GM12873 (cell line): ENCODE measurements around the gene MLH3.

ENCODE experiments used
- TF ChIP-seq, protein P1 (sequence below): IDR thresholded peaks from 2 replicates; pipeline ENCODE4 v1.5.1; 2012; ENCODE audit warnings: low read depth, mild to moderate bottlenecking, moderate library complexity, low read length, control low read depth; ENCODE audit not compliant: insufficient read depth; ENCODE audit errors: missing control alignments

Gene MLH3

DNA sequence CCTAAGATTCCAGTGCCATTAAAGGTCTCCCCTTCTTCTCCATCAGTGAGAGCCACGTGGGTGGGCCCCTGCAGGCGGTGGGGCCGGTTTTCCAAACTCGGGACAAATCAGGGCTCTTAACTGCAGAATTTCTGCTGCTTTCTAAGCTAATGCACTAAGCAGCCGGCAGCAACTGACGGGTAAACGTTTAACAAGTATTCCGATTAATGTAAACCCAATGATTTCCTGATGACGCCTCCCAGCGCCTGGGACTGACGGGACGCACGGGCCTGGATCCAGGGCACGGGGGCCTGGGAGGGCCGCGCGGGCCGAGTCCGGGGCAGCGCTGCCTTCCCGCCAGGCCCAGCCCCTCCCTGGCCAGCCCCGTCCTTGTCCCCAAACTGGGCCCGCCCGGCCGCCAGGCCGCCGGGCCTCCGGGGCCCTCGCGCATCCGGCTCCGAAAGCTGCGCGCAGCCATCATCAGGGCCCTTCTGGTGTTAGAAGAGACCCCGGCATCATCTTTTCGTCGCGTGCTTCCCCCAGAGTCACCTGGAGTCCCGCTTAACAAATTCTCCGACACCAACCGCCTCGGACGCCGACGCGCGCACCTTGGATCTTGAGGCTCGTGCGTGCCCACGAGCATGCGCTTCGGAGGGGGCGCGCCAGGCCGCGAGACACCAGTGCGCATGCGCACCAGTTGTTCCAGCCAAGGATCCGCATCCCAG is at the start of gene MLH3:
Gene MLH3, minus strand, starts transcription at position 616 of the 704 bp plus-strand sequence. CDS start 1,812 bp downstream, outside the sequence.
- TF ChIP-seq, protein P1, sequence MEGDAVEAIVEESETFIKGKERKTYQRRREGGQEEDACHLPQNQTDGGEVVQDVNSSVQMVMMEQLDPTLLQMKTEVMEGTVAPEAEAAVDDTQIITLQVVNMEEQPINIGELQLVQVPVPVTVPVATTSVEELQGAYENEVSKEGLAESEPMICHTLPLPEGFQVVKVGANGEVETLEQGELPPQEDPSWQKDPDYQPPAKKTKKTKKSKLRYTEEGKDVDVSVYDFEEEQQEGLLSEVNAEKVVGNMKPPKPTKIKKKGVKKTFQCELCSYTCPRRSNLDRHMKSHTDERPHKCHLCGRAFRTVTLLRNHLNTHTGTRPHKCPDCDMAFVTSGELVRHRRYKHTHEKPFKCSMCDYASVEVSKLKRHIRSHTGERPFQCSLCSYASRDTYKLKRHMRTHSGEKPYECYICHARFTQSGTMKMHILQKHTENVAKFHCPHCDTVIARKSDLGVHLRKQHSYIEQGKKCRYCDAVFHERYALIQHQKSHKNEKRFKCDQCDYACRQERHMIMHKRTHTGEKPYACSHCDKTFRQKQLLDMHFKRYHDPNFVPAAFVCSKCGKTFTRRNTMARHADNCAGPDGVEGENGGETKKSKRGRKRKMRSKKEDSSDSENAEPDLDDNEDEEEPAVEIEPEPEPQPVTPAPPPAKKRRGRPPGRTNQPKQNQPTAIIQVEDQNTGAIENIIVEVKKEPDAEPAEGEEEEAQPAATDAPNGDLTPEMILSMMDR, result no peak

DNA sequence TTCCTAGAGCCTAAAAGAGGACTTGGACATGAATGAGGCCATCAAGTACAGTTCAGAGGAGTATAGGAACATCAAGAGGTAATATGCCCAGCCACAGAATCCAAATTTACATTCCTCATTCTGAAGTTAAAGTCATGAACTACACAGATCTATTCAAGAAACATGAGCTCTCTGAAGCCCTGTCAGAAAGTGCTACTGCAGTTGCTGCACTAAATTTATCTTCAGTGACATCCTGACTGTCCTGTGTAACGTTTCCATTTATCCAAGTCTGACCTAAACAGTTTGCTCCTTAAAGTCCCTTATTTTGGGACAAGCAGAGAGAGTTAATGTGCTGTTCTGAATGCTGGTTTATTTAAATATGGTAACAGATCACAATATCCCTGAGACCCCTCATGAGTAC is 47.4 kb upstream of the MLH3 start:
- TF ChIP-seq, protein P1, result no peak

DNA sequence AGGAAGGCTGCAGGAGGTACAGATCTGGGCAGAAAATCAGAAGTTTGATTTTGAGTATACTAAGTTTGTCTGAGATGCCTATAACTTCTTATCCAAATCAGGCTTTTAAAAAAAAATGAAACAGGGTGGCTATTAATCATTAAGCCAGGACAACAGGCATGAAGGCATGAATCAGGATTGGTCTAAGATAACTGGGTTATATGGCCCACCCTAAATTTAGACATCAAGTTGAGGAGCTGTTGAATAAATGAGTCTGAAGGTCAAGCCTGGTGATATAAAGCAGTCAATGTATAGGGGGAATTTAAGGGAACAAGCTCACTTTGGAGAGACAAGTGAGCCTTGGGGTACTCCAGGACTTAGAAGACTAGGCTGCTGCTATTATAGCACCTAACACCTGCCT is 46.9 kb upstream of the MLH3 start:
- TF ChIP-seq, protein P1, result no peak

DNA sequence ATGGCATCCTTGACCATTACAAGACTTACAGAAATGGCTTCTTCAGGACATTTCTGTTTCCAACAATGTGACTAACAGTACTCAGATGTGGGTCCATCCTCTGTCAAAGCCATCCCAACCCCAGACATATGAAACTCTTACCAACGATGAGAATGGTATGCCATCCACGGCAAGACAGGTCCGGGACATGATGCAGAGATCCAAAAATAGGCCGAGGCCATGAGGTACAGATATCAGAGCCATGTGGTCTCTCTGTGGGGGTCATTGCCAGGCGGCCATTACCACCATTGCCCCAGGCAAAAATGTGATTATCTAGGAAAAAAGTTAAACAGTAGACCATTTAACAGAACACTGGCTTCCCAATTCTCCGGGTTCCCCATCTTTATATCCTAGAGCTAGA is 45.7 kb upstream of the MLH3 start:
- TF ChIP-seq, protein P1, result no peak

DNA sequence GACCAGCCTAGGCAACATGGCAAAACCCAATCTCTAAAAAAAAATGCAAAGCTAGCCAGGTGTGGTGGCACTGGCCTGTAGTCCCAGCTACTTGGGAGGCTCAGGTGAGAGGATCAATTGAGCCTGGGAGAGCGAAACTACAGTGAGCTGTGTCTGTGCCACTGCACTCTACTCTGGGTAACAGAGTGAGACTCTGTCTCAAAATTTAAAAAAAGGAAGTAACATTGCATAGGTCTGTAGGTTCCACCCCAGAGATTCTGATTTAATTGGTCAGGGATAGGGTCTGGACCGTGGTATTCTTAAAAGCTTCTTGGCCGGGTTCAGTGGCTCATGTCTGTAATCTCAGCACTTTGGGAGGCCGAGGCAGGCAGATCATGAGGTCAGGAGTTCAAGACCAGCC is 44.4 kb upstream of the MLH3 start:
- TF ChIP-seq, protein P1, result no peak

DNA sequence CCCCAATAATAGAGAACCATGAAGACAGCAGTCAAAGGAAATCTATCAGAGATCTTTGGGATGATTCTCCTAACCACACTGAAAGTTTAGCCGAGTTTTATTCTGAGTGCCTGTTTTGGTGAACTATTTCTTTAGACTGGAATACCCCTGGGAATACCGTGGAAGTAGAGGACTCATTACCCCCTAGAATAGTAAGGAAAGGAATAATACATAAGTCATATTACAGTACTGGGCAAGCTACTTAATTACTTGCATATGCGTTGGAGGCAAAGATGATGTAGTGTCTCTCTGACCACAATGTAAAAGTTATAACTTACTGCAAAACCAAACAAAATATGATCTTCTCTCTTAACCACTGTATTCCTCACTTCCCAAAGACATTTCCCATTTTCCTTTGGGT is 43.6 kb upstream of the MLH3 start:
- TF ChIP-seq, protein P1, result no peak

DNA sequence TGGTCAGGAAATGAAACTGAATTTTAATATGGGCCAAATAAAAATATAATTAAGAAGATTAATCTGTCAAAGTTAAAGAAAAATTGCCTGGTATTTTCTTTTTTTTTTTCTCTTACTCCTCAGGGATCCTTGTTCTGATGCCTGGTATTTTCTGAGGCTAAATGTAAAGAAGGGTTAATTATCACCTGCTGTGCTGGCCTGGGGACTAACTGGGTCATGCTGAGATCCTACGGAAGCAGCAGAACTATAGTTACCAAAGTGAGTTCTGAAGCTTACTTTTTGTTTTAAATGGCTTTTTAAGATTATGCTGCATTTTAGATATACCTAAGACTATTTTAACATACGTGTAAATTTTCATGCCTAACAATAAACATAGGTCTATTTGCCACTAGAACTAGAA is 41.4 kb upstream of the MLH3 start:
- TF ChIP-seq, protein P1, result no peak
